ENCODE results near the gene HMG20A. TPM values are rescaled to one million over a fixed set of nuclear protein-coding genes. Genes with fewer than 3 reads are reported as not detected.

The HMG20A gene
- total and polyA plus RNA-seq, 2 of the 13 experiments (the other 11 are each of a cell fraction or from before 2014, with no cell fraction given) = 28.0 to 35.2 TPM

DNA sequence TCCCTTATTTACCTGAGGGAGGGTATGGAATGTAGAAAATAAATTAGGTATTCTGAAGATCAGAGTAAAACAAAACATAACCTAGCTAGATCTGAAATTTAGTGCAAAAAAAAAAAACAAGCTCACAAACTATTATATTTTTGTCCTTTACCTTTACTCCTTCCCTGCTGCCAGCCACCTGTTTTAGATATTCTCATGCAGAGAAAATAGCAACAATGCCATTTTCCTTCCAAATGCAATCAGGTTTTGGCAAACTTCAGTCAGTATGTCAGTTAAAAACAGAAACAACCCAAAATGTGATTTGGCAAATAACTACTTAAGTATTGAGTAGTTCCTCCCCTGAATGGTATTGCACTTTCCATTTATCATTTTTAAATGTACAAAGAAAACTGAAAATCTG is 36.6 kb upstream of the HMG20A start:
- H3K4me1 ChIP-seq (ENCODE audit: insufficient read depth, low read length) = no peaks in the 10 kb centered on the region
- no peak overlapping the region for H3K4me3 ChIP-seq (replicated peaks in 1 of 3; ENCODE audit: insufficient read depth in 1 of 3, low read depth in 2 of 3, low read length in 3 of 3)
- intact Hi-C loops (cut with micrococcal nuclease; ENCODE audit: unreplicated experiment) (no loop called here), in situ Hi-C loops (cut with HindIII; ENCODE audit: extremely low pct_ligation_motif_present, low pct_unique_long_range_greater_than_20kb) (no loop called here)
- H3K9ac ChIP-seq (ENCODE audit: insufficient read depth, low read depth, low read length) = no peak overlapping the region
- no peaks in the 10 kb centered on the region; a peak in 1 of 5 replicates for H3K36me3 ChIP-seq (replicated peaks in 1 of 2; ENCODE audit: control insufficient read depth in 1 of 2, insufficient read depth in 2 of 2, low read length in 2 of 2)
- ATAC-seq = no peak
- ChIA-PET POLR2A (no interaction called here), CTCF (ENCODE audit: low intra/inter-chr PET ratio, low total read pairs) (no interaction called here)
- H3K27ac ChIP-seq (ENCODE audit: extremely low read length, insufficient read depth, low read length) = no peak overlapping the region
- DNase-seq (ENCODE audit: low spot score) = no peak
- no peaks in the 10 kb centered on the region for H3K27me3 ChIP-seq (ENCODE audit: control insufficient read depth in 1 of 2, insufficient read depth in 2 of 2, low read length in 2 of 2)
- no peak for FAIRE-seq
- H2AFZ ChIP-seq (ENCODE audit: low read length) = no peak overlapping the region
- H3K9me3 ChIP-seq (ENCODE audit: low read length) = no peaks in the 10 kb centered on the region
- H3K79me2 ChIP-seq (ENCODE audit: insufficient read depth, low read length) = peaks cover 10% of the 10 kb centered on the region
- H4K20me1 ChIP-seq (ENCODE audit: insufficient read depth, low read length) = no peaks in the 10 kb centered on the region
- no peak overlapping the region for H3K4me2 ChIP-seq (ENCODE audit: low read depth, low read length)
- BruUV-seq (replicated peaks) = no TSS peak
- TF ChIP-seq, protein P1, sequence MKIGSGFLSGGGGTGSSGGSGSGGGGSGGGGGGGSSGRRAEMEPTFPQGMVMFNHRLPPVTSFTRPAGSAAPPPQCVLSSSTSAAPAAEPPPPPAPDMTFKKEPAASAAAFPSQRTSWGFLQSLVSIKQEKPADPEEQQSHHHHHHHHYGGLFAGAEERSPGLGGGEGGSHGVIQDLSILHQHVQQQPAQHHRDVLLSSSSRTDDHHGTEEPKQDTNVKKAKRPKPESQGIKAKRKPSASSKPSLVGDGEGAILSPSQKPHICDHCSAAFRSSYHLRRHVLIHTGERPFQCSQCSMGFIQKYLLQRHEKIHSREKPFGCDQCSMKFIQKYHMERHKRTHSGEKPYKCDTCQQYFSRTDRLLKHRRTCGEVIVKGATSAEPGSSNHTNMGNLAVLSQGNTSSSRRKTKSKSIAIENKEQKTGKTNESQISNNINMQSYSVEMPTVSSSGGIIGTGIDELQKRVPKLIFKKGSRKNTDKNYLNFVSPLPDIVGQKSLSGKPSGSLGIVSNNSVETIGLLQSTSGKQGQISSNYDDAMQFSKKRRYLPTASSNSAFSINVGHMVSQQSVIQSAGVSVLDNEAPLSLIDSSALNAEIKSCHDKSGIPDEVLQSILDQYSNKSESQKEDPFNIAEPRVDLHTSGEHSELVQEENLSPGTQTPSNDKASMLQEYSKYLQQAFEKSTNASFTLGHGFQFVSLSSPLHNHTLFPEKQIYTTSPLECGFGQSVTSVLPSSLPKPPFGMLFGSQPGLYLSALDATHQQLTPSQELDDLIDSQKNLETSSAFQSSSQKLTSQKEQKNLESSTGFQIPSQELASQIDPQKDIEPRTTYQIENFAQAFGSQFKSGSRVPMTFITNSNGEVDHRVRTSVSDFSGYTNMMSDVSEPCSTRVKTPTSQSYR (CRISPR knock-in tag; IDR thresholded peaks at IDR 0.05; ENCODE audit: borderline replicate concordance) = no peak
- no peak for TF ChIP-seq KAT8 (CRISPR knock-in tag; IDR thresholded peaks at IDR 0.05)
- TF ChIP-seq ZNF652 (CRISPR knock-in tag; IDR thresholded peaks at IDR 0.05; ENCODE audit: borderline replicate concordance, low read depth) = no peak
- TF ChIP-seq BRCA1 (CRISPR knock-in tag; IDR thresholded peaks at IDR 0.05) = no peak
- TF ChIP-seq, protein P2, sequence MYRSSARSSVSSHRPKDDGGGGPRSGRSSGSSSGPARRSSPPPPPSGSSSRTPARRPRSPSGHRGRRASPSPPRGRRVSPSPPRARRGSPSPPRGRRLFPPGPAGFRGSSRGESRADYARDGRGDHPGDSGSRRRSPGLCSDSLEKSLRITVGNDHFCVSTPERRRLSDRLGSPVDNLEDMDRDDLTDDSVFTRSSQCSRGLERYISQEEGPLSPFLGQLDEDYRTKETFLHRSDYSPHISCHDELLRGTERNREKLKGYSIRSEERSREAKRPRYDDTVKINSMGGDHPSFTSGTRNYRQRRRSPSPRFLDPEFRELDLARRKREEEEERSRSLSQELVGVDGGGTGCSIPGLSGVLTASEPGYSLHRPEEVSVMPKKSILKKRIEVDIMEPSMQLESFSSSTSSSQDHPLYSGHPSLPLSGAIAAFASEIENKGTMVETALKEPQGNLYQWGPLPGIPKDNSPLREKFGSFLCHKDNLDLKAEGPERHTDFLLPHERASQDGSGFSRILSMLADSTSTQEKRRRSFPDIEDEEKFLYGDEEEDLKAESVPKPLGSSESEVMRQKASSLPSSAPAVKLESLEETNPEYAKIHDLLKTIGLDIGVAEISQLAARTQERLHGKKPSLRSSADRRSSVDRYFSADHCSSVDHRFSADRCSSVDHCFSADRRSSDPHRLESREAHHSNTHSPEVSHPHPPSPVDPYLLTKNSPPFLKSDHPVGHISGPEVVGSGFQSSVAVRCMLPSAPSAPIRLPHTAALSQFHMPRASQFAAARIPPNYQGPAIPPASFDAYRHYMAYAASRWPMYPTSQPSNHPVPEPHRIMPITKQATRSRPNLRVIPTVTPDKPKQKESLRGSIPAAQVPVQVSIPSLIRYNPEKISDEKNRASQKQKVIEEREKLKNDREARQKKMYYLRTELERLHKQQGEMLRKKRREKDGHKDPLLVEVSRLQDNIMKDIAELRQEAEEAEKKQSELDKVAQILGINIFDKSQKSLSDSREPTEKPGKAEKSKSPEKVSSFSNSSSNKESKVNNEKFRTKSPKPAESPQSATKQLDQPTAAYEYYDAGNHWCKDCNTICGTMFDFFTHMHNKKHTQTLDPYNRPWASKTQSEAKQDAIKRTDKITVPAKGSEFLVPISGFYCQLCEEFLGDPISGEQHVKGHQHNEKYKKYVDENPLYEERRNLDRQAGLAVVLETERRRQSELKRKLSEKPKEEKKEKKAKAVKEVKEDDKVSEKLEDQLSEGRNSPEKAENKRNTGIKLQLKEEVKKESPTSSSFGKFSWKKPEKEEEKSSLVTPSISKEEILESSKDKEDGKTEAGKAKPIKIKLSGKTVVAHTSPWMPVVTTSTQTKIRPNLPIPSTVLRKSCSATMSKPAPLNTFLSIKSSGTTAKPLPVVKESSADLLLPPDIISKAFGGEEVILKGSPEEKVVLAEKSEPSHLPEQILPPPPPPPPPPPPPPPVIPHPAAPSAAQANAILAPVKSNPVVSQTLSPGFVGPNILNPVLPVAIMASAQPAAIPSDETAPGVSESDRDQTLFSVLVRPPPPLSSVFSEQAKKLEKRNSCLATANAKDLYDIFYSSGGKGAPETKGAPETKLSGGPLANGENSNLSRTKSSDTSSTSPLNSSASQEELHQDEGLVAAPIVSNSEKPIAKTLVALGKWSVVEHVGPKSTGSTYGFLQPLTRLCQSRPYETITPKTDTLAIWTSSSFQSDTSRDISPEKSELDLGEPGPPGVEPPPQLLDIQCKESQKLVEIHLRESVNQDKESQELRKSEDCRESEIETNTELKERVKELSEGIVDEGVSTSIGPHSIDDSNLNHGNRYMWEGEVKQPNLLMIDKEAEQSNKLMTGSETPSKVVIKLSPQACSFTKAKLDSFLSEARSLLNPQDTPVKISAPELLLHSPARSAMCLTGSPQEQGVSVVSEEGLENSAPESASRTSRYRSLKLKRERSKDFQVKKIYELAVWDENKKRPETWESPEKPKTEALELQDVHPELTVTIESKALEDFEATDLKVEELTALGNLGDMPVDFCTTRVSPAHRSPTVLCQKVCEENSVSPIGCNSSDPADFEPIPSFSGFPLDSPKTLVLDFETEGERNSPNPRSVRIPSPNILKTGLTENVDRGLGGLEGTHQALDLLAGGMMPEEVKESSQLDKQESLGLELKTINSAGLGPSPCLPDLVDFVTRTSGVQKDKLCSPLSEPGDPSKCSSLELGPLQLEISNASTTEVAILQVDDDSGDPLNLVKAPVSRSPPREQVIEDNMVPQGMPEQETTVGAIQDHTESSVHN (CRISPR knock-in tag; IDR thresholded peaks at IDR 0.05) = no peak
- TF ChIP-seq ZNF557 (CRISPR knock-in tag; IDR thresholded peaks at IDR 0.05) = no peak
- no peak for TF ChIP-seq TARDBP (CRISPR knock-in tag; IDR thresholded peaks at IDR 0.05)
- no peak for TF ChIP-seq GABPA (IDR thresholded peaks at IDR 0.05; ENCODE audit: low read depth, low read length)
- TF ChIP-seq GABPA (CRISPR knock-in tag; IDR thresholded peaks at IDR 0.05; ENCODE audit: low read depth) = no peak
- TF ChIP-seq XBP1 (CRISPR knock-in tag; IDR thresholded peaks at IDR 0.05) = no peak
- TF ChIP-seq DMTF1 (CRISPR knock-in tag; IDR thresholded peaks at IDR 0.05) = no peak
- TF ChIP-seq ZNF552 (CRISPR knock-in tag; IDR thresholded peaks at IDR 0.05; ENCODE audit: borderline replicate concordance) = no peak
- no peak for TF ChIP-seq NFYB (CRISPR knock-in tag; IDR thresholded peaks at IDR 0.05)
- TF ChIP-seq ZBTB1 (CRISPR knock-in tag; IDR thresholded peaks at IDR 0.05; ENCODE audit: borderline replicate concordance) = no peak

Measured in HepG2 (cell line).